Measurements from ENCODE around the gene REXO5. TPM values are rescaled to one million over a fixed set of nuclear protein-coding genes. Genes with fewer than 3 reads are reported as not detected.

REXO5 gene
- total RNA-seq, 4 donors from 2014 or later = 2.0 to 4.9 (median 2.7) TPM

DNA sequence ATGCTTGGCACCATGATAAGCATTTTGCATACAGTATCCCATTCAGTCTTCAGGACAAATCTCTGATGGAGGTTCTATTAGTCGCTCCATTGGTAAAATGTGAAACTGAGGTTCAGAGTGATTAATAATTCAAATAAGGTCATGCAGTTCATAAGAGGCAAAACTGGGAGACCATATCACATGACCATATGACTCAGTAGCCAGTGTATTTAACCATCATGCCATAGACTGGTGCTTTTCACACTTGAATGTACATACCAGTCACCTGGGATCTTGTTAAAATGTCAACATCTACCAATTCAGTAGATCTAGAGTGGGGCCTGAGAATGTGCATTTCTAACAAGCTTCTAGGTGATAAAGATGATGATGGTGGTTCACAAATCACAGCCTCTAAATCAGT, 38.2 kb upstream of the REXO5 start:
- H3K36me3 ChIP-seq = no peaks in the 10 kb centered on the region
- H3K27ac ChIP-seq (replicated peaks in 1 of 4) = no peak overlapping the region
- 94% methylated on average over 1 of the region's 1 CpG for WGBS
- intact Hi-C loops (cut with DNase I) = no loop called here
- no peaks in the 10 kb centered on the region for H3K9me3 ChIP-seq
- peaks cover 0 to 8% (median 5%) of the 10 kb centered on the region in 4 donors for H3K4me1 ChIP-seq
- DNase-seq (ENCODE audit: extremely low spot score) = peak; percentile 10
- no peaks in the 10 kb centered on the region for H3K27me3 ChIP-seq
- no peak overlapping the region for H3K4me3 ChIP-seq
- TF ChIP-seq, protein P1, sequence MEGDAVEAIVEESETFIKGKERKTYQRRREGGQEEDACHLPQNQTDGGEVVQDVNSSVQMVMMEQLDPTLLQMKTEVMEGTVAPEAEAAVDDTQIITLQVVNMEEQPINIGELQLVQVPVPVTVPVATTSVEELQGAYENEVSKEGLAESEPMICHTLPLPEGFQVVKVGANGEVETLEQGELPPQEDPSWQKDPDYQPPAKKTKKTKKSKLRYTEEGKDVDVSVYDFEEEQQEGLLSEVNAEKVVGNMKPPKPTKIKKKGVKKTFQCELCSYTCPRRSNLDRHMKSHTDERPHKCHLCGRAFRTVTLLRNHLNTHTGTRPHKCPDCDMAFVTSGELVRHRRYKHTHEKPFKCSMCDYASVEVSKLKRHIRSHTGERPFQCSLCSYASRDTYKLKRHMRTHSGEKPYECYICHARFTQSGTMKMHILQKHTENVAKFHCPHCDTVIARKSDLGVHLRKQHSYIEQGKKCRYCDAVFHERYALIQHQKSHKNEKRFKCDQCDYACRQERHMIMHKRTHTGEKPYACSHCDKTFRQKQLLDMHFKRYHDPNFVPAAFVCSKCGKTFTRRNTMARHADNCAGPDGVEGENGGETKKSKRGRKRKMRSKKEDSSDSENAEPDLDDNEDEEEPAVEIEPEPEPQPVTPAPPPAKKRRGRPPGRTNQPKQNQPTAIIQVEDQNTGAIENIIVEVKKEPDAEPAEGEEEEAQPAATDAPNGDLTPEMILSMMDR (IDR thresholded peaks at IDR 0.05) = no peak
- TF ChIP-seq POLR2A (IDR thresholded peaks at IDR 0.05; ENCODE audit: low read depth) (no peak), POLR2AphosphoS5 (IDR thresholded peaks at IDR 0.05) (no peak), EP300 (IDR thresholded peaks at IDR 0.05) (no peak)

DNA sequence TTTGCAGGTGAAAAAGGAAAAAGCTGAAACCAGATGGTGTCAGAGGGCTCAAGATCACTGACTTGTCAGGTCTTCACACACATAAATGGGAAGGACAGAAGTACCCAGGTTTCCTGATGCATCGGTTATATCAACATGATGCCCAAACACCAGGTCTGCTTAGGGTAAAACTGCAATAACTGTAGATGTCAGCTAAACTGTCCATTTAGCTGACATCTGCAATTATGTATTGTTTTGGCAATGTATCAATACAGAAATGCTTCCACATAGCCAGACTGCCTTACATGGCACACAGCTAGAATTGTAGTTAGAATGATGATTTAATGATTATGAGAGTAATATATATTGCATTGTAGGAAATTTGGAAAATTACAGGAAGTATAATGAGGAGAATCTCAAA, 37.5 kb upstream of the REXO5 start:
- TF ChIP-seq, protein P1 (IDR thresholded peaks at IDR 0.05) = no peak
- TF ChIP-seq POLR2AphosphoS5 (IDR thresholded peaks at IDR 0.05) = no peak
- no peak for TF ChIP-seq EP300 (IDR thresholded peaks at IDR 0.05)
- Histone ChIP-seq H3K27ac (replicated peaks in 1 of 4) (no peak overlapping the region), H3K4me3 (no peak overlapping the region), H3K9me3 (no peaks in the 10 kb centered on the region), H3K27me3 (no peaks in the 10 kb centered on the region), H3K36me3 (no peaks in the 10 kb centered on the region), H3K4me1 (peaks cover 0 to 7% (median 4%) of the 10 kb centered on the region in 4 donors)
- DNase-seq (ENCODE audit: extremely low spot score) = no peak
- intact Hi-C loops (cut with DNase I) = no loop called here
- WGBS = 40% methylated on average over 1 of the region's 1 CpG

DNA sequence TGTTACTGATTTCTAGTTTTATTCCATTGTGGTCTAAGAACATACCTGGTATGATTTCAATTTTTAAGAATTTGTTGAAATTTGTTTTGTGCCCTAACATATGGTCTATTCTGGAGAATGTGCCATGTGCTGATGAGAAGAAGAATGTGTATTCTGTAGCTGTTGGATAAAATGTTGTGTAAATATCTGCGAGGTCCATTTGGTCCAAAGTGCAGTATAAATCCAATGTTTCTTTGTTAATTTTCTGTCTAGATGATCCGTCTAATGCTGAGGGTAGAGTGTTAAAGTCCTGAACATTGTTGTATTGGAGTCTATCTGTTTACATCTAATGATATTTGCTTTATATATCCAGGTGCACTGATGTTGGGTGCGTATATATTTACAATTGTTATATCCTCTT, 32.6 kb upstream of the REXO5 start:
- H3K36me3 ChIP-seq = peaks cover 0 to 8% (median 0%) of the 10 kb centered on the region in 4 donors
- H3K9me3 ChIP-seq = no peaks in the 10 kb centered on the region
- no peak overlapping the region for H3K27ac ChIP-seq (replicated peaks in 1 of 4)
- no peaks in the 10 kb centered on the region for H3K4me1 ChIP-seq
- WGBS = 88% methylated on average over 3 of the region's 3 CpGs
- H3K4me3 ChIP-seq = no peak overlapping the region
- TF ChIP-seq POLR2AphosphoS5 (IDR thresholded peaks at IDR 0.05) = no peak
- TF ChIP-seq EP300 (IDR thresholded peaks at IDR 0.05) = no peak
- TF ChIP-seq, protein P1 (IDR thresholded peaks at IDR 0.05) = no peak
- no peak for TF ChIP-seq POLR2A (IDR thresholded peaks at IDR 0.05; ENCODE audit: low read depth)
- intact Hi-C loops (cut with DNase I) = no loop called here
- no peak for DNase-seq (ENCODE audit: extremely low spot score)
- H3K27me3 ChIP-seq = no peaks in the 10 kb centered on the region

DNA sequence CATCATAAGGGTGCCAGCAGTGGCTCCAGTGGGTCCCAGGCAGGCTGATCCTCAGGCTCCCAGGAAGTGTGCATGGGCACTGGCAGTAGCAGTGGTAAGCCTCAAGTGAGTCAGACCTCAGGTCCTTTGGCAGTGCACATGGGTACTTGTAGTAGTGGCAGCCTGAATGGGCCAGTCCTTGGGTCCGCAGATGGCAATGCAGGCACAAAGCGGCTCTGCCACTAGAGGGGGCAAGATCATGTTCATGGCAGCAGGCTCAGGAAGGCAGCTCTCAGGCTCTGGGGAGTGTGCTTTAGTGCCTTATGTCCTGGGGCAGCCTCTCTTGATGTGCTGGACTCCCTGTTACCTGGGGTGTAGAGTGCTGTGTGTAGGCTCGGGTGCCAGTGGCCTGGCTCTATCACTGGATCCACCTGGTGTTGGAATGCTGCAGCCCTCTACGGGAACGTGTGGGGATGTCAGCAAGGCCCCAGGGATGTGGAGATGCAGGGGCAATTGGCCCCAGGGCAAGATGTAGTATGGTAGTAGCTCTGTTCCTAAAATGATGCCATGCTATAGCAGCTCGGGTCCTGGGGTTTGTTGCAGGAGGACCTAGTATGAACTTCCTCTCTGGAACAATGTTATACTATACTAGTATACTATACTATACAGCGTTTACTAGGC, 31.5 kb upstream of the REXO5 start:
- H3K36me3 ChIP-seq = peaks cover 0 to 14% (median 0%) of the 10 kb centered on the region in 4 donors
- TF ChIP-seq, protein P1 (IDR thresholded peaks at IDR 0.05) = peak in 1 of 3 experiments; percentile 42
- TF ChIP-seq EP300 (IDR thresholded peaks at IDR 0.05) (no peak), POLR2A (IDR thresholded peaks at IDR 0.05; ENCODE audit: low read depth) (no peak), POLR2AphosphoS5 (IDR thresholded peaks at IDR 0.05) (no peak)
- H3K4me1 ChIP-seq = no peaks in the 10 kb centered on the region
- DNase-seq (ENCODE audit: extremely low spot score) = peak; percentile 90
- no peak overlapping the region for H3K4me3 ChIP-seq
- H3K27ac ChIP-seq (replicated peaks in 1 of 4) = no peak overlapping the region
- H3K9me3 ChIP-seq = no peaks in the 10 kb centered on the region
- WGBS = 79% methylated on average over 5 of the region's 7 CpGs
- intact Hi-C loops (cut with DNase I) = no loop called here
- no peaks in the 10 kb centered on the region for H3K27me3 ChIP-seq

DNA sequence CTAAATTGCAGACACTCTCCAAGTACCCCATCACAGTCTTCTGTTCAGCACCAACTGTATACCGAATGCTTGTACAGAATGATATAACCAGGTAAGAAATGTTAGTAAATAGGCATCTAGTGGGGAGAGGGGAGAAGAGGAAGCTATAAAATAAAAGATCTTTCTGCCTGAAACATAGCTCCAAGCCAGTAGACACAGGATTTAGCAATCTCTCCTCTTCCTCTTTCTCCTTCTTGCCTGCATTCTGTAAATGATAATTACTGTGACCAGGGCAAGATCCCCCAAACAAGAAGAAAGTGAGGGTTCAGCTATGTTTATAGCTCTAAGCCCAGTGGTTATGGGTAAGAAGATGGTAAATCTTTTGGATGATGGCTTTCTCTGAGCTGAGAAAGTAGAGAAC, 24.6 kb upstream of the REXO5 start:
- TF ChIP-seq POLR2A (IDR thresholded peaks at IDR 0.05; ENCODE audit: low read depth) = no peak
- TF ChIP-seq, protein P1 (IDR thresholded peaks at IDR 0.05) = no peak
- TF ChIP-seq POLR2AphosphoS5 (IDR thresholded peaks at IDR 0.05) = no peak
- TF ChIP-seq EP300 (IDR thresholded peaks at IDR 0.05) = no peak
- Histone ChIP-seq H3K27ac (replicated peaks in 1 of 4) (no peak overlapping the region), H3K36me3 (peaks cover 0 to 21% (median 0%) of the 10 kb centered on the region in 4 donors), H3K9me3 (no peaks in the 10 kb centered on the region), H3K4me3 (no peak overlapping the region), H3K4me1 (no peaks in the 10 kb centered on the region), H3K27me3 (no peaks in the 10 kb centered on the region)
- WGBS = 67% methylated on average over 1 of the region's 1 CpG
- intact Hi-C loops (cut with DNase I) = no loop called here
- peak; percentile 8 for DNase-seq (ENCODE audit: extremely low spot score)
